H1 (cell line): ENCODE measurements around the gene FLRT3. TPM values are rescaled to one million over a fixed set of nuclear protein-coding genes. Genes with fewer than 3 reads are reported as not detected.

Experiments
- CTCF ChIA-PET: fragments of 300-600 bp; sonication (Branson Sonifier 250); formaldehyde crosslinking; loops from one replicate; lab custom pipeline; 2021; ENCODE audit not compliant: partially characterized antibody; lab: Charles Lee
- POLR2A ChIA-PET: fragments of 300-600 bp; sonication (Branson Sonifier 250); formaldehyde crosslinking; loops from one replicate; lab custom pipeline; 2021; ENCODE audit warnings: inconsistent platforms; ENCODE audit not compliant: partially characterized antibody; lab: Charles Lee
- DNase-seq, 2 experiments: peaks; one replicate each; pipeline versions ENCODE4 v3.0.0 to v3.0.0-alpha.2; 2010 to 2022; ENCODE audit warnings: low spot score in 2 of 2, low read depth in 1 of 2, mixed read lengths in 1 of 2
- FAIRE-seq: peaks from 2 replicates; lab custom pipeline; 2011; peaks lifted over from hg19 to GRCh38; lab: Jason Lieb, UNC
- H2AFZ ChIP-seq: 2 replicates; pipeline ENCODE4 v1.8.1; 2012; ENCODE audit warnings: low read length, inconsistent platforms
- H2AK5ac ChIP-seq: 2 replicates; pipeline ENCODE4 v1.6.1; 2013; ENCODE audit warnings: low read depth, low read length
- H2BK120ac ChIP-seq: replicated peaks from 2 replicates; pipeline ENCODE3; 2013; ENCODE audit warnings: low read depth, low read length, inconsistent platforms
- H2BK12ac ChIP-seq: 2 replicates; pipeline ENCODE4 v1.6.1; 2013; ENCODE audit warnings: low read depth, low read length
- H2BK15ac ChIP-seq: 2 replicates; pipeline ENCODE4 v1.6.1; 2013; ENCODE audit warnings: low read length
- H2BK20ac ChIP-seq: 2 replicates; pipeline ENCODE4 v1.6.1; 2013; ENCODE audit warnings: low read length
- H2BK5ac ChIP-seq: 2 replicates; pipeline ENCODE4 v1.6.1; 2013; ENCODE audit warnings: low read depth, low read length
- H3K14ac ChIP-seq: 2 replicates; pipeline ENCODE4 v1.6.1; 2013; ENCODE audit warnings: inconsistent platforms; ENCODE audit not compliant: insufficient read length
- H3K18ac ChIP-seq: 2 replicates; pipeline ENCODE4 v1.6.1; 2013; ENCODE audit warnings: low read length; ENCODE audit errors: extremely low read depth
- H3K23ac ChIP-seq: 2 replicates; pipeline ENCODE4 v1.6.1; 2013; ENCODE audit warnings: inconsistent platforms; ENCODE audit not compliant: insufficient read length
- H3K23me2 ChIP-seq: 2 replicates; pipeline ENCODE4 v1.6.1; 2013; ENCODE audit warnings: low read depth, low read length
- H3K27ac ChIP-seq: 2 replicates; pipeline ENCODE4 v1.6.1; 2011; ENCODE audit warnings: low read depth, low read length, inconsistent platforms
- H3K27me3 ChIP-seq, 4 experiments: replicated peaks in 1 of 4; 1 replicate in 1 of 4; 2 replicates in 3 of 4; pipeline versions ENCODE4 v1.6.1 to v1.8.1; 2011 to 2013; ENCODE audit warnings: low read length in 3 of 4, mild to moderate bottlenecking in 3 of 4, inconsistent platforms in 2 of 4, mixed read lengths in 2 of 4, moderate library complexity in 1 of 4; ENCODE audit not compliant: control insufficient read depth in 3 of 4, insufficient read depth in 3 of 4; ENCODE audit errors: extremely low read depth in 1 of 4
- H3K36me3 ChIP-seq, 4 experiments: 2 replicates each; pipeline versions ENCODE4 v1.6.1 to v1.8.1; 2011 to 2013; ENCODE audit warnings: mild to moderate bottlenecking in 4 of 4, low read length in 3 of 4, moderate library complexity in 2 of 4, control low read depth in 1 of 4, inconsistent platforms in 1 of 4; ENCODE audit not compliant: insufficient read depth in 4 of 4, control insufficient read depth in 2 of 4
- H3K4ac ChIP-seq: replicated peaks from 2 replicates; pipeline ENCODE3; 2013; ENCODE audit warnings: low read length, low read depth, mixed read lengths, inconsistent platforms; ENCODE audit not compliant: insufficient read length
- H3K4me1 ChIP-seq, 4 experiments: replicated peaks in 1 of 4; 1 replicate in 1 of 4; 2 replicates in 3 of 4; pipeline versions ENCODE4 v1.6.1 to v1.8.1; 2011 to 2013; ENCODE audit warnings: low read length in 3 of 4, inconsistent platforms in 2 of 4, mixed read lengths in 1 of 4; ENCODE audit not compliant: insufficient read depth in 4 of 4, control insufficient read depth in 3 of 4
- H3K4me2 ChIP-seq, 2 experiments: 2 replicates each; pipeline versions ENCODE4 v1.6.1 to v1.8.1; 2011 to 2013; ENCODE audit warnings: low read depth in 2 of 2, low read length in 2 of 2, control low read depth in 1 of 2, inconsistent platforms in 1 of 2, mild to moderate bottlenecking in 1 of 2; ENCODE audit not compliant: insufficient read depth in 1 of 2
- H3K4me3 ChIP-seq, 4 experiments: fragments of 200-600, 300-600 bp in 1 of 4; sonication (generic), shearing (Covaris generic), sonication (Bioruptor Twin) in 1 of 4; 2 replicates each; pipeline versions ENCODE4 v1.5.1 to v1.8.1; 2011 to 2016; ENCODE audit warnings: low read length in 4 of 4, low read depth in 3 of 4, control low read depth in 2 of 4, inconsistent platforms in 2 of 4, mild to moderate bottlenecking in 2 of 4, mixed read lengths in 1 of 4, moderate library complexity in 1 of 4; ENCODE audit not compliant: insufficient read depth in 2 of 4; ENCODE audit errors: extremely low read depth in 1 of 4
- H3K56ac ChIP-seq: replicated peaks from 2 replicates; pipeline ENCODE3; 2013; ENCODE audit warnings: low read depth, mild to moderate bottlenecking, mixed read lengths, low read length, inconsistent platforms; ENCODE audit not compliant: insufficient read length
- H3K79me1 ChIP-seq: 2 replicates; pipeline ENCODE4 v1.6.1; 2013; ENCODE audit warnings: low read depth, low read length, control low read depth
- H3K79me2 ChIP-seq, 2 experiments: 2 replicates each; pipeline versions ENCODE4 v1.6.1 to v1.8.1; 2012 to 2013; ENCODE audit warnings: low read length in 2 of 2, mild to moderate bottlenecking in 2 of 2, inconsistent platforms in 1 of 2; ENCODE audit not compliant: insufficient read depth in 2 of 2, control insufficient read depth in 1 of 2
- H3K9ac ChIP-seq, 4 experiments: replicated peaks in 1 of 4; 1 replicate in 1 of 4; 2 replicates in 3 of 4; pipeline versions ENCODE4 v1.6.1 to v1.8.1; 2011 to 2013; ENCODE audit warnings: low read depth in 3 of 4, low read length in 3 of 4, control low read depth in 2 of 4, mild to moderate bottlenecking in 2 of 4, moderate library complexity in 2 of 4, inconsistent platforms in 1 of 4; ENCODE audit errors: extremely low read depth in 1 of 4
- H3K9me3 ChIP-seq, 2 experiments: 2 replicates each; pipeline versions ENCODE4 v1.6.1 to v1.8.1; 2012 to 2013; ENCODE audit warnings: mild to moderate bottlenecking in 2 of 2, moderate library complexity in 2 of 2, control low read depth in 1 of 2, inconsistent platforms in 1 of 2, low read depth in 1 of 2, low read length in 1 of 2, mixed read lengths in 1 of 2; ENCODE audit not compliant: insufficient read depth in 2 of 2
- H4K20me1 ChIP-seq, 2 experiments: replicated peaks in 1 of 2; 2 replicates each; pipeline versions ENCODE3 to v1.8.1; 2011 to 2013; ENCODE audit warnings: inconsistent platforms in 2 of 2, low read length in 2 of 2, mild to moderate bottlenecking in 1 of 2; ENCODE audit not compliant: insufficient read depth in 2 of 2, control insufficient read depth in 1 of 2
- H4K5ac ChIP-seq: 2 replicates; pipeline ENCODE4 v1.6.1; 2013; ENCODE audit warnings: low read length, low read depth, mixed read lengths, inconsistent platforms; ENCODE audit not compliant: insufficient read length
- H4K8ac ChIP-seq: 2 replicates; pipeline ENCODE4 v1.8.0; 2013; ENCODE audit warnings: mild to moderate bottlenecking, moderate library complexity, low read length, inconsistent platforms; ENCODE audit not compliant: insufficient read depth; ENCODE audit errors: extremely low read depth
- H4K91ac ChIP-seq: replicated peaks from 2 replicates; pipeline ENCODE3; 2013; ENCODE audit warnings: low read length, mixed read lengths, inconsistent platforms; ENCODE audit not compliant: insufficient read length
- CBX5 ChIP-seq: fragments of 300-800, 300-1000 bp; sonication (generic); IDR thresholded peaks from 2 replicates; pipeline ENCODE4 v1.7.1; 2016; ENCODE audit warnings: antibody characterized with exemption, low read length, low read depth
- GTF2F1 ChIP-seq: IDR thresholded peaks from 2 replicates; pipeline ENCODE4 v1.6.1; 2012; ENCODE audit warnings: low read depth, low read length, improper control_type of control experiment, borderline replicate concordance
- JUN ChIP-seq: IDR thresholded peaks from 2 replicates; pipeline ENCODE4 v1.6.1; 2011; ENCODE audit warnings: low read depth, mild to moderate bottlenecking, improper control_type of control experiment, low read length
- JUND ChIP-seq: IDR thresholded peaks from 2 replicates; pipeline ENCODE4 v1.6.1; 2011; ENCODE audit warnings: mild to moderate bottlenecking, improper control_type of control experiment, low read length
- MAFK ChIP-seq: IDR thresholded peaks from 2 replicates; pipeline ENCODE4 v1.6.1; 2012; ENCODE audit warnings: low read depth, mild to moderate bottlenecking, improper control_type of control experiment, low read length
- NANOG ChIP-seq: IDR thresholded peaks from 2 replicates; pipeline ENCODE4 v1.6.1; 2011; ENCODE audit warnings: low read length, low read depth, mild to moderate bottlenecking, inconsistent platforms; ENCODE audit not compliant: insufficient read depth, poor library complexity, severe bottlenecking
- RFX5 ChIP-seq: IDR thresholded peaks from 2 replicates; pipeline ENCODE4 v1.6.1; 2011; ENCODE audit warnings: low read depth, low read length, improper control_type of control experiment, borderline replicate concordance
- RNF2 ChIP-seq: fragments of 200-900, 300-1000 bp; sonication (generic); IDR thresholded peaks from 2 replicates; pipeline ENCODE4 v1.7.1; 2016; ENCODE audit warnings: borderline replicate concordance, low read depth, mild to moderate bottlenecking, antibody characterized with exemption, low read length; ENCODE audit not compliant: poor library complexity, severe bottlenecking; ENCODE audit errors: missing control alignments
- SP2 ChIP-seq: IDR thresholded peaks from 2 replicates; pipeline ENCODE4 v1.6.1; 2012; ENCODE audit warnings: mild to moderate bottlenecking, low read length, inconsistent platforms
- WGBS, 2 experiments: shearing (Covaris generic) in 1 of 2; methylation state at CpG; one replicate each; pipeline versions ENCODE4 v1.1.6 to v1.1.7; 2013 to 2015; ENCODE audit warnings: low lambda C conversion rate in 2 of 2, mixed read lengths in 2 of 2, inconsistent platforms in 1 of 2, low coverage in 1 of 2, missing lambda C conversion rate in 1 of 2; ENCODE audit not compliant: insufficient replicate concordance in 2 of 2, insufficient coverage in 1 of 2, insufficient read length in 1 of 2; ENCODE audit errors: extremely low coverage in 1 of 2, missing lambda C conversion rate in 1 of 2; 5-methylcytosine and 5-hydroxymethylcytosine counted together
- polyA plus RNA-seq, 7 experiments: library from polyadenylated mRNA; depleted of rRNA in 3 of 7; stranded (reverse) in 5 of 7; unstranded in 2 of 7; fragments of >200 nt in 5 of 7; fragments of 200-250 nt in 2 of 7; gene quantifications; 1 replicate in 5 of 7; 2 replicates in 1 of 7; 4 replicates in 1 of 7; pipeline versions ENCODE4 v1.2.1 to v1.2.3, GENCODE V29; 2011 to 2013; ENCODE audit warnings: missing spikeins in 2 of 7, mixed read lengths in 2 of 7
- total RNA-seq: library from RNA; stranded (reverse); fragmentation: NEBNext Ultra II Directional; extraction: Animal tissue kit (Norgen Biotek cat#: 25700); gene quantifications from 2 replicates; pipeline ENCODE4 v1.2.1, GENCODE V29; 2021
- TF ChIP-seq, protein P1 (sequence below): IDR thresholded peaks from 2 replicates; pipeline ENCODE4 v1.6.1; 2012; ENCODE audit warnings: inconsistent platforms

FLRT3 gene
- total and polyA plus RNA-seq, 2 of the 8 experiments (the other 6 are each of a cell fraction or from before 2014, with no cell fraction given) = 0.35 to 0.41 TPM

DNA sequence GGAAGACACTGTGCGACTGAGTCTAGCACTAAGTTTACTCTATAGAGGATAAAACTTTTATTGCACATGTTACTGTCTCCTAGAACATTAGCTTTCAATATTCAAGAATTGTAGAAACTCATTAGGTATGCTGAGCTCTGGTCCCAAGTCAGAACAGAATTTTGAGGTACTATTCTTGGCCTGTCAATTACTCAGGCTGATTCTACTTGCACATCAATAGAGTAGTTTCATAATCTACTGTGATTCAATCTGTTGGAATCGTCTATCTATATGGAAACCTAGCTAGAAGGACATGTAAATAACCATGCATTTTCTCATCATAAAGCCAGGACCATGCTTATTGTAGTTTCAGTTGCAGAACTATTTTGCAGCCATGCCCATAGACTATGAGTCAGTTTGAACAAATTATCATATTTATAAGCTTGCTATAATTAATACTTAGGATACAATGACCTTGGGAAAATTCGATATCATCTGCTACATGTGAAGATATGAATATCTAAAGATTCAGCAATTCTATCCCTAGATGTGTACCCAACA is 41.6 kb downstream of the FLRT3 start:
- Histone ChIP-seq H4K8ac (no peak overlapping the region), H2AK5ac (no peak overlapping the region), H3K27ac (no peak overlapping the region), H3K27me3 (no peaks in the 10 kb centered on the region), H2AFZ (no peak overlapping the region), H3K4me3 (no peak overlapping the region), H4K91ac (no peak overlapping the region), H4K20me1 (no peaks in the 10 kb centered on the region), H3K79me2 (no peaks in the 10 kb centered on the region), H2BK120ac (no peak overlapping the region), H3K23ac (no peak overlapping the region), H2BK15ac (no peak overlapping the region), H4K5ac (no peak overlapping the region), H3K23me2 (no peaks in the 10 kb centered on the region), H2BK12ac (no peak overlapping the region), H3K4me1 (no peaks in the 10 kb centered on the region), H3K56ac (no peak overlapping the region), H3K4ac (no peak overlapping the region), H3K9me3 (no peaks in the 10 kb centered on the region), H3K79me1 (no peaks in the 10 kb centered on the region), H3K18ac (no peak overlapping the region), H3K9ac (no peak overlapping the region), H2BK20ac (no peak overlapping the region), H3K14ac (no peak overlapping the region), H3K36me3 (no peaks in the 10 kb centered on the region), H2BK5ac (no peak overlapping the region), H3K4me2 (no peak overlapping the region)
- ChIA-PET POLR2A (no interaction called here), CTCF (no interaction called here)
- DNase-seq = no peak
- WGBS, 2 experiments = 58% methylated on average over 3 of the region's 3 CpGs; no CpG with 5 or more reads in 1 of the 2 experiments
- FAIRE-seq = no peak
- no peak for TF ChIP-seq GTF2F1
- no peak for TF ChIP-seq NANOG
- no peak for TF ChIP-seq JUND
- TF ChIP-seq CBX5 = no peak
- no peak for TF ChIP-seq MAFK
- no peak for TF ChIP-seq JUN
- TF ChIP-seq, protein P1, sequence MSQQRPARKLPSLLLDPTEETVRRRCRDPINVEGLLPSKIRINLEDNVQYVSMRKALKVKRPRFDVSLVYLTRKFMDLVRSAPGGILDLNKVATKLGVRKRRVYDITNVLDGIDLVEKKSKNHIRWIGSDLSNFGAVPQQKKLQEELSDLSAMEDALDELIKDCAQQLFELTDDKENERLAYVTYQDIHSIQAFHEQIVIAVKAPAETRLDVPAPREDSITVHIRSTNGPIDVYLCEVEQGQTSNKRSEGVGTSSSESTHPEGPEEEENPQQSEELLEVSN = no peak
- TF ChIP-seq RFX5 = no peak
- TF ChIP-seq SP2 = no peak
- no peak for TF ChIP-seq RNF2
